T-helper 2 cell treated with Interferon-gamma antibody and Interleukin-4, amounts not matched to agents 5 μg/mL and 100 μg/mL, for 36 hours (primary cell): ENCODE data around the gene SNUPN.
"Not testable (repeated sequence)": the region's sequence is repeated elsewhere in the genome, so short reads cannot be mapped to it uniquely, and the experiment has no call there.

Experiments used
- DNase-seq: peaks from one replicate; pipeline ENCODE4 v3.0.0; 2021; ENCODE audit warnings: low spot score
- H3K27ac Mint-ChIP-seq: one replicate; pipeline ENCODE4 v1.8.0; 2021; ENCODE audit warnings: mild to moderate bottlenecking, mixed read lengths
- H3K27me3 Mint-ChIP-seq: one replicate; pipeline ENCODE4 v1.8.0; 2021; ENCODE audit warnings: low read depth, mixed read lengths
- H3K36me3 Mint-ChIP-seq: one replicate; pipeline ENCODE4 v1.8.0; 2021; ENCODE audit warnings: low read depth, mixed read lengths
- H3K4me1 Mint-ChIP-seq: one replicate; pipeline ENCODE4 v1.8.0; 2021; ENCODE audit warnings: low read depth, mixed read lengths
- H3K4me3 Mint-ChIP-seq: one replicate; pipeline ENCODE4 v1.8.0; 2022; ENCODE audit warnings: mild to moderate bottlenecking, moderate library complexity, mixed read lengths
- H3K9me3 Mint-ChIP-seq: one replicate; pipeline ENCODE4 v1.8.0; 2021; ENCODE audit warnings: mixed read lengths

SNUPN gene

DNA sequence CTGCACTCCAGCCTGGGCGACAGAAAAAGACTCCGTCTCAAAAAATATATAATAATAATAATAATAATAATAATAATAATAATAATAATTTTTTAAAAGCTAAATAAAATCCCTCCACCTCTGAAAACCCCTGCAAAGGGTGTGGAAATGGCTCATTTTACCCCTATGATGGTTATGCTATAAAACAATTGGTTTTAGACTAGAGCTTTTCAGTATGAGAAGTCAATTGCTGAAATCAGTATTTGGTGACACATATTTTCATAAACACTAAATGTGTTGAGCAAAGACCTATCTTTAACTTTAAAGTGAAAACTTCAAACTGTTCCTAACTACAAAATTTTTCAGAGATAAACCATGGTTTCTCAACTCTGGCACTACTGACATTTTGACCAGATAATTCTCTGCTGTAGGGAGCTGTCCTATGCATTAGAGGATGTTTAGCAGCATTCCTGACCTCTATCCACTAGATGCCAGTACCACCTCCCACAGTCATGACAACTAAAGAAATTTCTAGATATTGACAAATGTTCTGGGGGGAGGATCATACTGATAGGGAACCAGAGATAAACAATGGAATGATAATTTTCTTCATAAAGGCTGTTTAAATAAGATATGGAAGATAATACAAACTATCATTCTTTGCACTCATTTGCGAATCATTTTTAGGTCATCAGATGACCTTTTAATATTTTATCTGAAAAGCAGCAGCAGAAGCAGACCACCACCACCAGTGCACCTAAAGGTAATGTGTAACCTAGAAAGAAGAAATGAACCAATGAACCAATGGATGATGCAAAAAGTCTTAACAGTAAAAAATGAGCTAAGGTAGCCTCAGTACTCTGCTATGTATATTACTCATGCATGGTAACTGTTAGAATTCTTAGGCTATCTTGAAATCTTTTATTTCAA, 60.2 kb downstream of the SNUPN start:
- Mint-ChIP-seq H3K27ac (no peak overlapping the region), H3K9me3 (no peaks in the 10 kb centered on the region), H3K4me3 (no peak overlapping the region), H3K36me3 (peaks cover 8% of the 10 kb centered on the region), H3K27me3 (no peaks in the 10 kb centered on the region), H3K4me1 (peaks cover 9% of the 10 kb centered on the region)
- DNase-seq, result no peak

- Mint-ChIP-seq H3K9me3 (no peaks in the 10 kb centered on the region), H3K4me3 (no peak overlapping the region), H3K27me3 (no peaks in the 10 kb centered on the region), H3K4me1 (peaks cover 4% of the 10 kb centered on the region), H3K36me3 (peaks cover 5% of the 10 kb centered on the region), H3K27ac (no peak overlapping the region)
- DNase-seq, result no peak
These were observed 63.6 kb downstream of the SNUPN start for GRCh38 chr15:75561888-75562287.

DNA sequence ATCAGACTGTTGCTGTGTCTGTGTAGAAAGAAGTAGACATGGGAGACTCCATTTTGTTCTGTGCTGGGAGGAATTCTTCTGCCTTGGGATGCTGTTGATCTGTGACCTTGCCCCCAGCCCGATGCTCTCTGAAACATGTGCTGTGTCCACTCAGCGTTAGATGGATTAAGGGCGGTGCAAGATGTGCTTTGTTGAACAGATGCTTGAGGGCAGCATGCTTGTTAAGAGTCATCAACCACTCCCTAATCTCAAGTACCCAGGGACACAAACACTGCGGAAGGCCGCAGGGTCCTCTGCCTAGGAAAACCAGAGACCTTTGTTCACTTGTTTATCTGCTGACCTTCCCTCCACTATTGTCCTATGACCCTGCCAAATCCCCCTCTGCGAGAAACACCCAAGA, 66.2 kb downstream of the SNUPN start:
- not testable (repeated sequence) for DNase-seq, H3K36me3 Mint-ChIP-seq, H3K9me3 Mint-ChIP-seq, H3K27me3 Mint-ChIP-seq, H3K4me1 Mint-ChIP-seq, H3K27ac Mint-ChIP-seq, H3K4me3 Mint-ChIP-seq

DNA sequence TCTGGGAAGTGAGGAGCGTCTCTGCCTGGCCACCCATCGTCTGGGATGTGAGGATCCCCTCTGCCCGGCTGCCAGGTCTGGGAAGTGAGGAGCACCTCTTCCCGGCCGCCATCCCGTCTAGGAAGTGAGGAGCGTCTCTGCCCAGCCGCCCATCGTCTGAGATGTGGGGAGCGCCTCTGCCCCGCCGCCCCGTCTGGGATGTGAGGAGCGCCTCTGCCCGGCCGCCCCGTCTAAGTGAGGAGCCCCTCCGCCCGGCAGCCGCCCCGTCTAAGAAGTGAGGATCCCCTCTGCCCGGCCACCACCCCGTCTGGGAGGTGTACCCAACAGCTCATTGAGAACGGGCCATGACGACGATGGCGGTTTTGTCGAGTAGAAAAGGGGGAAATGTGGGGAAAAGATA, 66.6 kb downstream of the SNUPN start:
- not testable (repeated sequence) for H3K4me3 Mint-ChIP-seq, H3K27me3 Mint-ChIP-seq, H3K4me1 Mint-ChIP-seq, H3K9me3 Mint-ChIP-seq, H3K36me3 Mint-ChIP-seq, H3K27ac Mint-ChIP-seq, DNase-seq

GRCh38 chr15:75554717-75555116, 70.8 kb downstream of the SNUPN start:
- Mint-ChIP-seq H3K27ac (no peak overlapping the region), H3K27me3 (no peaks in the 10 kb centered on the region), H3K36me3 (peaks cover 5% of the 10 kb centered on the region), H3K9me3 (no peaks in the 10 kb centered on the region), H3K4me3 (no peak overlapping the region), H3K4me1 (no peaks in the 10 kb centered on the region)
- DNase-seq, result no peak

- H3K4me1 Mint-ChIP-seq, result no peaks in the 10 kb centered on the region
- no peak overlapping the region for H3K4me3 Mint-ChIP-seq
- H3K36me3 Mint-ChIP-seq, result peaks cover 2% of the 10 kb centered on the region
- no peaks in the 10 kb centered on the region for H3K27me3 Mint-ChIP-seq
- H3K9me3 Mint-ChIP-seq, result no peaks in the 10 kb centered on the region
- no peak overlapping the region for H3K27ac Mint-ChIP-seq
- DNase-seq, result no peak
These were observed 71.9 kb downstream of the SNUPN start for GRCh38 chr15:75553659-75554058.

DNA sequence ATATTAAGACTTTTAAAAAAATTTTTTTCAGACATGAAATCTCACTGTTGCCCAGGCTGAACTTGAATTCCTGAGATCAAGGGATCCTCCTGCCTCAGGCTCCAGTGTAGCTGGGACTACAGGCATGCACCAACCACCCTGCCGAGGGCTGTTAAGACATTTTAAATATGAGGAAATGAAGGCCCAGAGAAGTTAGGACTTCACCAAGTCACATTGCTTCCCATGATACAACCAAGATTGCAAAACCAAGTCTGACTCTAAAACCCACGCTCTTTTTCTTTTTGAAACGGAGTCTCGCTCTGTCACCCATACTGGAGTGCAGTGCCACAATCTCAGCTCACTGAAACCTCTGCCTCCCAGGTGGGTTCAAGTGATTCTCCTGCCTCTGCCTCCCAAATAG, 74.4 kb downstream of the SNUPN start:
- Mint-ChIP-seq H3K27ac (no peak overlapping the region), H3K9me3 (no peaks in the 10 kb centered on the region), H3K27me3 (no peaks in the 10 kb centered on the region), H3K4me3 (no peak overlapping the region), H3K4me1 (peaks cover 3% of the 10 kb centered on the region), H3K36me3 (peaks cover 2% of the 10 kb centered on the region)
- no peak for DNase-seq
